Myometrial cell (primary cell): ENCODE data around the gene USP17L20. TPM values are rescaled to one million over a fixed set of nuclear protein-coding genes. Genes with fewer than 3 reads are reported as not detected.

Experiments
- total RNA-seq: library from RNA; depleted of rRNA; stranded (reverse); fragments of >200 nt; gene quantifications from 2 replicates; pipeline ENCODE4 v1.2.3, GENCODE V29; 2015

USP17L20 gene
- total RNA-seq, result not detected in 2 replicates

GRCh38 chr4:9257824-9258223, at the start of gene USP17L20:
USP17L20 (plus strand) TSS chr4:9258124; CDS start chr4:9258124, 0 bp downstream.

GRCh38 chr4:9210357-9210756, 47.6 kb upstream of the USP17L20 start, which contains the start of gene USP17L10:
USP17L10 (plus strand) TSS chr4:9210657; CDS start chr4:9210657, 0 bp downstream.

GRCh38 chr4:9215105-9215504, 42.8 kb upstream of the USP17L20 start, which contains the start of gene USP17L11:
USP17L11 (plus strand) TSS chr4:9215405; CDS start chr4:9215405, 0 bp downstream.

GRCh38 chr4:9219852-9220251, 38.1 kb upstream of the USP17L20 start, which contains the start of gene USP17L12:
USP17L12 (plus strand) TSS chr4:9220152; CDS start chr4:9220152, 0 bp downstream.

GRCh38 chr4:9224596-9224995, 33.3 kb upstream of the USP17L20 start, which contains the start of gene USP17L13:
USP17L13 (plus strand) TSS chr4:9224896; CDS start chr4:9224896, 0 bp downstream.

GRCh38 chr4:9234085-9234484, 23.8 kb upstream of the USP17L20 start, which contains the start of gene USP17L15:
USP17L15 (plus strand) TSS chr4:9234385; CDS start chr4:9234385, 0 bp downstream.

GRCh38 chr4:9243579-9243978, 14.3 kb upstream of the USP17L20 start, which contains the start of gene USP17L17:
USP17L17 (plus strand) TSS chr4:9243879; CDS start chr4:9243879, 0 bp downstream.

GRCh38 chr4:9247953-9248680, 9.8 kb upstream of the USP17L20 start, which contains the start of gene USP17L18:
USP17L18 (plus strand) TSS chr4:9248630; CDS start chr4:9248630, 0 bp downstream.

GRCh38 chr4:9253078-9253477, 4.8 kb upstream of the USP17L20 start, which contains the start of gene USP17L19:
USP17L19 (plus strand) TSS chr4:9253378; CDS start chr4:9253378, 0 bp downstream.

GRCh38 chr4:9262572-9262971, 4.6 kb downstream of the USP17L20 start, which contains the start of gene USP17L21:
USP17L21 (plus strand) TSS chr4:9262872; CDS start chr4:9262872, 0 bp downstream.

GRCh38 chr4:9267319-9267718, 9.4 kb downstream of the USP17L20 start, which contains the start of gene USP17L22:
USP17L22 (plus strand) TSS chr4:9267619; CDS start chr4:9267619, 0 bp downstream.

Other genes with a start within 250 kb of the USP17L20 start
- not detected in 2 replicates for gene FAM90A26, start 87.7 kb upstream of the USP17L20 start, total RNA-seq
- gene USP17L10, start 47.5 kb upstream of the USP17L20 start, total RNA-seq, result not detected in 2 replicates
- gene USP17L11, start 42.7 kb upstream of the USP17L20 start, total RNA-seq, result not detected in 2 replicates
- not detected in 2 replicates for gene USP17L12, start 38.0 kb upstream of the USP17L20 start, total RNA-seq
- gene USP17L13, start 33.2 kb upstream of the USP17L20 start, total RNA-seq, result not detected in 2 replicates
- not detected in 2 replicates for gene USP17L15, start 23.7 kb upstream of the USP17L20 start, total RNA-seq
- not detected in 2 replicates for gene USP17L17, start 14.2 kb upstream of the USP17L20 start, total RNA-seq
- not detected in 2 replicates for gene USP17L18, start 9.5 kb upstream of the USP17L20 start, total RNA-seq
- gene USP17L19, start 4.7 kb upstream of the USP17L20 start, total RNA-seq, result not detected in 2 replicates
- gene USP17L21, start 4.7 kb downstream of the USP17L20 start, total RNA-seq, result not detected in 2 replicates
- gene USP17L22, start 9.5 kb downstream of the USP17L20 start, total RNA-seq, result not detected in 2 replicates
- gene USP17L24, start 67.0 kb downstream of the USP17L20 start, total RNA-seq, result not detected in 2 replicates
- not detected in 2 replicates for gene USP17L25, start 71.8 kb downstream of the USP17L20 start, total RNA-seq
- not detected in 2 replicates for gene USP17L26, start 76.5 kb downstream of the USP17L20 start, total RNA-seq
- gene USP17L5, start 81.3 kb downstream of the USP17L20 start, total RNA-seq, result not detected in 2 replicates
- not detected in 2 replicates for gene USP17L27, start 86.0 kb downstream of the USP17L20 start, total RNA-seq
- gene USP17L28, start 90.8 kb downstream of the USP17L20 start, total RNA-seq, result not detected in 2 replicates
- not detected in 2 replicates for gene USP17L29, start 95.5 kb downstream of the USP17L20 start, total RNA-seq
- gene USP17L30, start 105.0 kb downstream of the USP17L20 start, total RNA-seq, result not detected in 2 replicates
- not detected in 2 replicates for gene DEFB131A, start 186.3 kb downstream of the USP17L20 start, total RNA-seq